HG03571 (cell line): Measurements from ENCODE around the gene TFAP2E.

Experiments
- ATAC-seq: cut with Tn5 transposase; IDR thresholded peaks from one replicate; pipeline ENCODE4 v1.9.1; 2021; ENCODE audit not compliant: unreplicated experiment

TFAP2E gene

DNA sequence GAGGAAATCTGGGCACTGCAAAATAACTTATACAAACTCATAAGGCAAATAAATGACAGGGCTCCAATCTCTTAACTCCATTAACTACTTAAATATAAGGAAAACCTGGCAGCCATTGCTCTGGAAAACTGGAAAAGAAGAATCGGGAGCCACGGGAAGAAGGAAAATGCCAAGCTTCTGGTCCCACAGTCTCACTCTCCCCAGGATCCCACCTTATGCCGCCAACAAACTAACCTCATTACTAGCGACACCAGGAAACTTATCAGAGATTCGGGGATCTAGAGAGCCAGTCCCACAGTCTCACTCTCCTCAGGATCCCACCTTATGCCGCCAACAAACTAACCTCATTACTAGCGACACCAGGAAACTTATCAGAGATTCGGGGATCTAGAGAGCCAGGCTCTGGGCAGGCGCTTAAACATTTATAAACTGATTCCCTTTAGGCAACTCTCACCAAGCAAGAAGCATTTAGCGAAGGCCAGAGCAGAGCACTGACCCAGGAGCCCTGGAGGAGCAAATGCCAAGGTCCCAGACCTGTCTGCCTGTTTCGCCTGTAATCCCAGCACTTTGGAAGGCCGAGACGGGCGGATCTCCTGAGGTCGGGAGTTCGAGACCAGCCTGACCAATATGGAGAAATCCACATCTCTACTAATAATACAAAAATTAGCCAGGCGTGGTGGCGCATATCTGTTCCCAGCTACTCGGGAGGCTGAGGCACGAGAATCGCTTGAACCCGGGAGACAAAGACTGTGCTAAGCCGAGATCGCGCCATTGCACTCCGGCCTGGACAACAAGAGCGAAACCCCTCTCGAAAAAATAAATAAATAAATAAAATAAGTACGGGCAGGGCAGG lies 67.5 kb downstream of the TFAP2E start:
- no peak for ATAC-seq

DNA sequence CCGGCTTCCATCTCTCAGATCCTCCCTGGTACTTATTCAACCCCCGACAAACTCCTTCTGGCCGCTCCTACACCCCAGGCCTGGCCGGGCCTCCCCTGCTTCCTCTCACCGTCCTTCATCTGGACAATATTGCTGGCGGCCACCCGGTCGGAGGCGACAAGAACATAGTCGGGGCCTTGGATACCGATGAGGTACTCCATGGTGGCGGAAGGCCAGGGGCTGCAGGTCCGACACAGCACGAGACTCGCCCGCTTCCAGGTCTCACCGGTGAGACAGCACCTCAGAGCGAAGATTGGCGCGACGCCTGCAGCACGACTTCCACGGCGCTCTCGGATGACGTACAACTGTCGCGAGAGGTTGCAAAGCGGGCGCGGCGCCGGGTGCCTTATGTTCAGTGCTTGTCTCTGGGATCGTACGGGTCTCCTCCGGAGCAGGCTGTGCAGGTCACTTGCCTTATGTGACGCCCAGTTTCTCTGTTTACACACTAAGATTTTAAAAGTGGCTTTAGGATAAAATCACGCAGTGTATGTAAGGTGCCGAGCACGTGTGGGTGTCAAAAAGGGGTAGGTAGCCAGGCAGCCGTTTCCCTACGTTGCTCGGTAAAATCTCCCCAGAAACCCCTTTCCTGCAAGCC lies 68.2 kb downstream of the TFAP2E start, which contains the start of gene PSMB2:
PSMB2 (minus strand) TSS at position 294 of the 634 bp plus-strand sequence; CDS start at position 200, 94 bp downstream.
- ATAC-seq: peak; percentile 76

DNA sequence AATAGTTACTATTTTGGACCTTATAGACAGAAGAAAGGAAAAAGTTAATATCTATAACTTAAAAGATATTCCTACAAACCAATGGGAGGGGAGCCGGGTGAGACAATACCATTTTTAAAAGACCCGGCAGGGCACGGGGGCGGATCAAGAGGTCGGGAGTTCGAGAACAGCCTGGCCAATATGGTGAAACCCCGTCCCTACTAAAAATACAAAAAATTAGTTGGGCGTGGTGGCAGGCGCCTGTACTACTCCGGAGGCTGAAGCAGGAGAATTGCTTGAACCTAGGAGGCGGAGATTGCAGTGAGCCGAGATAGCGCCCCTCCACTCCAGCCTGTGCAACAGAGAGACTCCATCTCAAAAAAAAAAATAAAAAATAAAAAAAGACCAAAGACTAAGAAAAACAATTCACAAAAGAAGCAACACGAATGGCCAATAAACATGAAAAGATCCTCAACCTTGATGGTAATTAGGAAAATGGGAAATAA lies 69.4 kb downstream of the TFAP2E start:
- no peak for ATAC-seq

DNA sequence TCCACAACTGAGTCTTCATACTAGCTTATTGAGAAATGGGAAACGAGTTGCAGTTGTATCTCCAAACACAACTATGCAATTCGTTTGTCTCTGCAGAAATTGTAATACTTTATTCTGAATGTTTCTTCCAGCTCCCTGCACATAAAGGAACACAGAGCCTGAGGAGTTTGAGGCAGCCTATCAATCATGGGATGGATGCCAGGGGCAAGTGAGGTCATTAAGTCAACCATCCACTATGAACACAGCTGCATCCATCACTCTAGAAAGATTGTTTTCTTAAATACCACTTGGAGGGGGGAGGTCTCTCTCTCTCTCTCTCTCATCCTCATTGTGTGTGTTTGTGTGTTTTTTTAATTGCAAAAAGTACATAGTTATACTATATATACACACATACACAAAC lies 71.1 kb downstream of the TFAP2E start:
- no peak for ATAC-seq
